ENCODE results near the gene NOSIP.

Gene NOSIP

DNA sequence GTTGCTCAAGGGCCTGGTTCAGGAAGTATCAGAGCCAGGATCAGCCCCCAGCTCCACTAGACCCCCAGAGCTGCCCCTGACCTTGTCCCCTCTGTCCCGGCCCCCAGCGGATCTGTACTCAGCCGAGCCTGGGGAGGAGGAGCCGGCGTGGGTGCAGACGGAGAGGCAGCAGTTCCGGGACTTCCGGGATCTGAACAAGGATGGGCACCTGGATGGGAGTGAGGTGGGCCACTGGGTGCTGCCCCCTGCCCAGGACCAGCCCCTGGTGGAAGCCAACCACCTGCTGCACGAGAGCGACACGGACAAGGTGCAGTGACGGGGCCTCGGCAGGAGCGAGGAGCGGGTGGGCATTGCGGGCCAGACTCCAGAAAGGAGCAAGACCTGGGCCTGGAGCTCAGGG, 37.9 kb downstream of the NOSIP start:
- no peak for DNase-seq

DNA sequence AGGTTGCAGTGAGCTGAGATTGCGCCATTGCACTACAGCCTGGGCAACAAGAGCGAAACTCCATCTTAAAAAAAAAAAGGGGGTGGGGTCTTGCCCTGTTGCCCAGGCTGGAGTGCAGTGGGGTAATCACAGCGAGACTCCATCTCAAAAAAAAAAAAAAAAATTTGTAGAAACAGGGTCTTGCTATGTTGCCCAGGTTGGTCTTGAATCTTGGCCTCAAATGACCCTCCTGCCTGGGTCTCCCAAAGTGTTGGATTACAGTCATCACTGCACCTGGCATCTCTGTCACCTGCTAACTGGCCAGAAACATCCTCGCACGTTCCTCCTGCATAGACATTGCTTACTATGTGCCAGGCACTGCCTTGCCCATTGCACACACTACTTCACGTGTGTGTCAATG, 38.4 kb downstream of the NOSIP start:
- DNase-seq = no peak

DNA sequence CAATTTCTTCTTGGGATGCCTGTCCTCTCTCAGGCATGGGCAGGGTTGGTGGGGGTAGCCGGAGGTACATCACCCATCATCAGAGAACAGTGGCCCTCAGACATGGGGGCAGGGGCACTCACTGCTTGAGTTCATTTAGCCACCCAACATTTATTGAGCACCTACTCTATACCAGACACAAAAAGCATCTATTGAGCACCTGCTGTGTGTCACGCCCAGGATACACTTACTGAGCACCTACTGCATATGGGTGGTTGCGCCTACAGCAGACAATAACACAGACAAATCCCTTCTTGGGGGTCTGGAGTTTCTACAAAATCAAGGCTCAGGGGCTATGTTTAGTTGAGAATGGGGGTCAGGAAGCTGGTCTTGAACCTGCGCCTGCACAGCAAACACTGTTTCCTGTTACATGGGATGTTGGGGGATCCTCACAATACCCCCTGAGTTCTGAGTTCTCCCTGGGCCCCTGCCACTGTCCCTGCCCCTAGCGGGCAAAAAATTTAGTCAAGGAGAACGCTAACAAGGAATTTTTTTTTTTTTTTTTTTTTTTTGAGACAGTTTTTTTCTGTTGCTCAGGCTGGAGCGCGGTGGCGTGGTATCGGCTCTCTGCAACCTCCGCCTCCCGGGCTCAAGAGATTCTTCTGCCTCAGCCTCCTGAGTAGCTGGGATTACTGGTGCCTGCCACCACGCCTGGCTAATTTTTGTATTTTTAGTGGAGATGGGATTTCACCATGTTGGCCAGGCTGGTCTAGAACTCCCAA, 41.0 kb downstream of the NOSIP start:
- no peak for DNase-seq

DNA sequence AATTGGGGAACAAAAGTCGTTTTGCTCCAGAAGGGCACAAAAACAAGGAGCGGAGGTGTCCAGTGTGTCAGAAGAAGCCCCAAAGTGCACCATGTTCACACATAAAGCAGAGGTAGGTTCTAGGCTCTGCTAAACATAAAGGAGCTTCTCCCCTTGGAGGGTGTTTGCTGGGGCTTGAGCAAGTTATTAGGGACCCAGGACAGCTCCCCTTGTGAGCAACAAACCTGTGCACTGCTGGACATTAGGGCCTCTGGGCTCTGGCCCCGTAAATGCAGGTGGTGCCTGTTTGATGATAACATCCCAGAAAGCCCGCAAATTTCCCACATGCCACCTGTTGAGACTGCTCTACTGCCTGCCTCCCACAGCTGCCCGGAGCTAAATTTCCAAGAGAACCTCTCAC, 41.7 kb downstream of the NOSIP start:
- DNase-seq = no peak

DNA sequence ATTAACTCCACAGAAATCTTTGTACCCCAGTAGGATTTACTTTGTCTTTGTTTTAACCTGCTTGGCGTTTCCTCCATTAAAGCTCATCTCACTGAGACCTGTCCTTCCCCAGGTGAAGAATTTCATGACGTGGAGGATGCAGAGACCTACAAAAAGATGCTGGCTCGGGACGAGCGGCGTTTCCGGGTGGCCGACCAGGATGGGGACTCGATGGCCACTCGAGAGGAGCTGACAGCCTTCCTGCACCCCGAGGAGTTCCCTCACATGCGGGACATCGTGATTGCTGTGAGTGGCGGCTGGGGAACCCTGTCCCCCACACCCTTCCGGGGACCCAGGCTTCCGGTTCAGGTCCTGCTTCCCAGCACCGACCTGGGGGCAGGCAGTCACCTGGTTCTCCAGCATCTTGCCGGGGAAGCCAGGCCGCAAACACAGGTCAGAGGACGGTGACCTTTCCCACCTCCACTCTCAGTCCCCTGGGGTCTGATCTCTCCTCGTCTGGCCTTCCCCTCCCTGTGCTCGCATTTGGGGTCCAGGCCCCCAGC, 43.4 kb downstream of the NOSIP start:
- no peak for DNase-seq

DNA sequence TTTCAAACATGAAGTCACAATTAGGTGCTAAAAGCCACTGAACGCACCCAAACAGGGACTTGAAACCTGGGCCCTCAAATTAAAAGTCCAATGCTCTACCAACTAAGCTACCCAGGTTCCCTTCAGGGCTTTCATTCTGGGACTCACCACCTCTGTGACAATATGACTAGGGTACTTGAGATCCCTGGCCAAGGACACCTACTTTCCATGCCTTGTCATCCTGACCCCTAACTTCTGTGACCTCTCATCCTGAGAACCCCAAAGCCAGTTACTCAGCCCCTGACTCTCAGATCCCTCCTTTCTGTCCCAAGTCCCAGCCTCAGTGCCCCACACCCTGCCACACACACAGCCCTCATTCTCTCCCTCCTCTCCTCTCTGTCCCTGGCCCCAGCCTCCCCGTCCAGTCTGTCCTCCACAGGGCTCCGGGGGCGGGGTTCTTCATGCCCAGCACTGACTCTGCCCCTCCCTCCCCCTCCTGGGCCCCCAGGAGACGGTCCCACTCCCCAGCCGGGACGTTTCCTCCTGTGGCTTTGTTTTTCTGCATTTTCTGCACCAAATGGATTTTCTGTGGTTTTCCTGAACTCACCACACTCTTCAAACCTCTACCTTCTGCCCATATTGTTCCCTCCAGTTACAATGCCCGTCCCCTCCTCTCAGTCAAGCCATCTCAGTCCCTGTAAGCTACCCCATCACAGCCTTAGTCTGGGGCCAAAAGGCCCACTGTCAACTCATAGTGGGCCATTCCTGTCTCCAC, 45.5 kb downstream of the NOSIP start:
- peak; percentile 19 for DNase-seq

DNA sequence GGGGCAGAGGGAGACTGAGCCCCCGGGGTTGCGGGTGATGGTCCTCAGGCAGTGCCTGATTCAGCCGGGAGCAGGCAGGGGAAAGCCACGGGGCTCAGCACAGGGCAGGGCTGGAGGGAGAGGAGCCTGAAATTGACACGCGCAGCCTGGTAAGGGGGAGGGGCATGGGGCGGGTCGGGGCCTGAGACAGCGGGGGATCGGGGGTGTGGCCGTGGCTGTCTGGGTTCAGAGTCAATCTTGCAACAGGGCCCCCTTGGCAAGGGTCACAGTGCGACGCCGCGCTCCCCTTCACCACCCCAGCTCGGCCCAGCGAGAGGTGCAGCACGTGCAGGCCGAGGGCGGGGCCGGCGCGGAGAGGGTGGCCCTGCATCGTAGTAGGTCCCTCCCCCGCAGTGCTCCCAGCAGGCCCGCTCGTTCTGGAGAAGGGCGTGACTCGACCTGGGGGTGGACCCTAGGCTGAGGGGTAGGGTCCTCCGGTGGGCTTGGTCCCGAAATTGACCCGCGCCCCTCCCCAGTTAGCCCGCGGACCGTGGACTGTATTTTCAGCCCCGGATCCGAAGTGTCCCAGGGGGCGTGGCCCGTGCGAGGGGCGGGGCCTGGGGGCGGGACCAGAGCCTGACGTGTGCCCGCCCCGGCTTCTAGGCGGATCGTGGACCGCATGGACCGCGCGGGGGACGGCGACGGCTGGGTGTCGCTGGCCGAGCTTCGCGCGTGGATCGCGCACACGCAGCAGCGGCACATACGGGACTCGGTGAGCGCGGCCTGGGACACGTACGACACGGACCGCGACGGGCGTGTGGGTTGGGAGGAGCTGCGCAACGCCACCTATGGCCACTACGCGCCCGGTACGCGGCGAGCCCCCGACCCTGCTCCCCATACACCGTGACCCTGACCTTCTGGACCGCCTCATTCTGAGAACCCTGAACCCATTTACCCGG, 46.5 kb downstream of the NOSIP start:
- peak; percentile 87 for DNase-seq

DNA sequence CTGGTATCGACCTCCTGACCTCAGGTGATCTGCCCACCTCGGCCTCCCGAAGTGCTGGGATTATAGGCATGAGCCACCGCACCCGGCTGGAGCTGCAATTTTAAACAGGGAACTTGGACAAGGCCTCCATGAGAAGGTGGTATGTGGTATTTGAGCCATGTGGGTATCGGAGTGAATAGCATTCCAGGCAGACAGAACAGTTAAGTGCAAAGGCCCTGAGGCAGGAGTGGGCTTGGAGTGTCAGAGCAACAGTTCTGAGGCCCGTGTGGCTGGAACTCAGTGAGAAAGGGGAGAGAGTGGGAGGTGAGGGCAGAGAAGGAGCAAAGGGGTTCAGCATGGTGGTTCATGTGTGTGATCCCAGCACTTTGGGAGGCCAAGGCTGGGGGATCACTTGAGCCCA, 49.6 kb downstream of the NOSIP start:
- no peak for DNase-seq

DNA sequence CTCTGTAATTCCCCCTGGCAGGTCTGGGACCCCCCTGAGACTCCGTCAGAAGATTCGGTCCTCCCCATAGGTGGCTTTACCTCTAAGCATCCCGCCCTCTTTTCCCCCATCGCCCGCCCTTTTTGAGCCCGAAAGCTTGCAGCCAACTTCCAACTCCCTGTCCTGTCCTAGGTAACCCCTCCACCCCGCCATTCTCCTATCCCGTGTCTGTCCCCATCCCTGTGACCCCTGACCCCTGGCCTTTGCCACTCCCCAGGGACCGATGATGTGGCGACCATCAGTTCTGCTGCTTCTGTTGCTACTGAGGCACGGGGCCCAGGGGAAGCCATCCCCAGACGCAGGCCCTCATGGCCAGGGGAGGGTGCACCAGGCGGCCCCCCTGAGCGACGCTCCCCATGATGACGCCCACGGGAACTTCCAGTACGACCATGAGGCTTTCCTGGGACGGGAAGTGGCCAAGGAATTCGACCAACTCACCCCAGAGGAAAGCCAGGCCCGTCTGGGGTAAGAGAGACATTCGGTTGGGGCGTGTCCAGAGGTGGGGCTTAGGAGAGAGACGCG, 52.1 kb downstream of the NOSIP start:
- DNase-seq = no peak

DNA sequence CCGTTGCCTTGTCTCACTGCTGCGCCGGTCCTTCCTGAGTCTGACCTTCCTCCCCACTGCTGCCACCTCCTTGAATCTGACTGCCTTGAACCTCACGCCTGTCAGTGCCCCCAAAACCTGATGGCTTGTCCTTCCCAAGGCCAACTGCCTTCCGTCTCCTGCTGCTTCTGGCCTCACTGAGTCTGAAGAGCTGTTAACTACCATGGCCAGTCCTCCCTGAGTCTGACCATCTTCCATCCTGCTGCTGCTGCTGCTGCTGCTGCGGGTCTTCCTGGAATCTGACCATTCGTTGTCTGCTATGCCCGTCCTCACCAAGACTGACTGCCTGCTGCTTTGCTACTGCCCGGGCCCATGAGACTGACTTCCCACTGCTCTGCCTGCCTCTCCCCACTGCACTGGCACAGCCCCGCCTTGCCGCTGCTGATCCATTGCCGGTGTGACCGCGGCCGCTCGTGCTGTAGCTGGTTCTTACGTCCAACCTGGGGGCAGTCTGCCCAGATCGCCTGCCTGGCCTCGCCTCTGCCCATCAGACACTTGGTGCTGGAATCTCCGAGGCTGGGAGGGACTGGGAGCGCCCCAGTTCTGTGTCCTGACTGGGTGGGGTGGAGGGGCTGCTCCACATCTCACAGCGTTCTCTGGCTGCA, 55.4 kb downstream of the NOSIP start:
- no peak for DNase-seq

DNA sequence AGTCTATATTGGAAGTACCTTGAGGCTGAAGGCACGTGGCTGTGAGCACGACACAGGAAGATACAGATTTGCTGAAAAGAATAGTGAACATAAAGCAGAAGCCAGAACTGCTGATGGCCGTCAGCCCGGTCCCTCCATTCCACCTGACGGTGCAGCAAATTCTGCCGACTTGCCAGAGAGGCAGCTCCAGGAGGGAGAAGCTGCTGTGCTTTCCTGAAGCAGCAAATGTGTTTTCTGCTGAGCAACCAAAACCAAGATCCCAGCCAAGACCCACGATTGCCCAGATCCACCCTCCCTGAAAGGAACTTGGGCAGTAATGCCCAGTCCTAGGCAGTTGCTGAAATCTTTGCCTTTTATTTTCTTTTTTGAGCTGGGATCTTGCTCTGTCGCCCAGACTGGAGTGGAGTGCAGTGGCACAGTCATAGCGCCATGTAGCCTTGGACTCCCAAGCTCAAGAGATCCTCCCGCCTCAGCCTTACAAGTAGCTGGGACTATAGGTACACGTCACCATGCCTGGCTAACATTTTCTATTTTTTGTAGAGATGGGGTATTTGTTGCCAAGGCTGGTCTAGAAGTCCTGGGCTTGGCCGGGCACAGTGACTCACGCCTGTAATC, 59.5 kb downstream of the NOSIP start:
- DNase-seq = no peak

DNA sequence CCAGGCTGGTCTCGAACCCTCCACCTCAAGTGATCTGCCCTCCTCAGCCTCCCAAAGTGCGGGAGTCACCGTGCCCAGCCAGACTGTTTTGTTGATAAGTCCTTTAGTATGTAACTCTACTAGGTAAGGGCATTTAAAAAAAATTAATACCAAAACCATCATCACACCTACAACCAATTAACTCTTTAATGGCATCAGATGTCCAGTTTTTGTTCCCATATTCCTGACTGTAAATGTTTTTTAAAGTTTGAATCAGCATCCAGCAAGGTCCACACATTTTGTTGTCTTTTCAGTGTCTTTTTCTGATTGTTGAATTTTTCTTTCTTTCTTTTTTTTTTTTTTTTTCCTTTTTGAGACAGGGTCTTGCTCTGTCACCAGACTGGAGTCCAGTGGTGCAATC, 62.3 kb downstream of the NOSIP start:
- no peak for DNase-seq

DNA sequence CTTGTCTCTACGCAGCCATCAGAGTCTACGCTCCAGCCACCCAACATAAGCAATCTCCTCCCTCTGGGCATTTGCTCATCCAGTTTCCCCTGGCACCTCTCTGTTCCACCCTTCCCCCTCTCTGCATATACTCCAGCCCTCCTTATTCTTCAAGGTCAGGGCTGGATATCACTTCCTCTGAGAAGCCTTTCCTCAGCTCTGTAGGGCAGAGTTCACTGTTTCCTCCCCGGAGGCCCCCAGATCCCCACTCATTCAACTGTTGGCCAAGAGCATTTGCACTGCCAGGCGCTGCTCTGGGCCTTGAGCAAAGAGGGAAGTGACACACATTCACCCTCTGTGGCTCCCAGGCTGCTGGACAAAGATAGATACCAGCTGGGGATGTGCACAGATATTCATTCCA, 64.6 kb downstream of the NOSIP start:
- no peak for DNase-seq

DNA sequence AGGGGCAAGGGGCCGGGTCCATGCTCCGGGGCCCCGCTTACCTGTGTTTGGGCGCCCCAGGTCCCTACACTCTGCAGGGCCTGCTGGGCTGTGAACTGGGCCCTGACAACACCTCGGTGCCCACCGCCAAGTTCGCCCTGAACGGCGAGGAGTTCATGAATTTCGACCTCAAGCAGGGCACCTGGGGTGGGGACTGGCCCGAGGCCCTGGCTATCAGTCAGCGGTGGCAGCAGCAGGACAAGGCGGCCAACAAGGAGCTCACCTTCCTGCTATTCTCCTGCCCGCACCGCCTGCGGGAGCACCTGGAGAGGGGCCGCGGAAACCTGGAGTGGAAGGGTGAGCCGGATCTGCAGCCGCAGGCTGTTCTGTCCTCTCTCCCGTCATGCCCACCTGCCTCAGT, 66.2 kb downstream of the NOSIP start:
- no peak for DNase-seq

DNA sequence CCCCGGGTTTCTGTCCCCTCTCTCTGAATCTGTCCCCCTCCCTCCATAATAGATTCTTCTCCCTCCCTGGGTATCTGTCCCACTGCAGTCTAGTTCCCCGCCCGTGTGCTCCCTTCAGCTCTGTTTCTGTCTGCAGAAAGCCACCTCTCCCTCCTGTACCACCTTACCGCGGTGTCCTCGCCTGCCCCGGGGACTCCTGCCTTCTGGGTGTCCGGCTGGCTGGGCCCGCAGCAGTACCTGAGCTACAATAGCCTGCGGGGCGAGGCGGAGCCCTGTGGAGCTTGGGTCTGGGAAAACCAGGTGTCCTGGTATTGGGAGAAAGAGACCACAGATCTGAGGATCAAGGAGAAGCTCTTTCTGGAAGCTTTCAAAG, 66.6 kb downstream of the NOSIP start:
- no peak for DNase-seq

DNA sequence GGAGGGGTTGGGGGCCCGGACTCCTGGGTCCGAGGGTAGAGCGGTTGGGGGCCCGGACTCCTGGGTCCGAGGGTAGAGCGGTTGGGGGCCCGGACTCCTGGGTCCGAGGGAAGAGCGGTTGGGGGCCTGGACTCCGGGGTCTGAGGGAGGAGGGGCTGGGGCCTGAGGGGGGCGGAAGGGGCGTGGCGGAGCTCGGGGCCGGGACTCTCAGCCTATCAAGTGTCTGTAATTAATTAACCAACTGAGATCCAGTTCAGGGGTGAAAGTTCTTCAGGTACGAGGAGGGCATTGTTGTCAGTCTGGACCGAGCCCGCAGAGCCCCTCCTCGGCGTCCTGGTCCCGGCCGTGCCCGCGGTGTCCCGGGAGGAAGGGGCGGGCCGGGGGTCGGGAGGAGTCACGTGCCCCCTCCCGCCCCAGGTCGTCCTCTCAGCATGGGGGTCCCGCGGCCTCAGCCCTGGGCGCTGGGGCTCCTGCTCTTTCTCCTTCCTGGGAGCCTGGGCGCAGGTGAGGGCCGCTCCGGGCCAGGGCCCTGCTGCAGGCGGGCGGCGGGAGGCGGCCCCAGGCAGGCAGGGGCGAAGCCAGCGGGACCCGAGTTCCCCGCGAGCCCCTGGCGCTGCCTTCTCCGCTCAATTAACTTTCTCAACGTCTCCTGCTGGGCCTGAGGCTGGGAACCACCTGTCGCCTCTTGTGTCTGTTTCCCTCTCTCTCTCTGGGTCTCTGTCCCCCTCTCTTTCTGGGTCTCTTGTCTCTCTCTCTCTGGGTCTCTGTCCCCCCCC, 67.2 kb downstream of the NOSIP start:
- DNase-seq = peak; percentile 51

DNA sequence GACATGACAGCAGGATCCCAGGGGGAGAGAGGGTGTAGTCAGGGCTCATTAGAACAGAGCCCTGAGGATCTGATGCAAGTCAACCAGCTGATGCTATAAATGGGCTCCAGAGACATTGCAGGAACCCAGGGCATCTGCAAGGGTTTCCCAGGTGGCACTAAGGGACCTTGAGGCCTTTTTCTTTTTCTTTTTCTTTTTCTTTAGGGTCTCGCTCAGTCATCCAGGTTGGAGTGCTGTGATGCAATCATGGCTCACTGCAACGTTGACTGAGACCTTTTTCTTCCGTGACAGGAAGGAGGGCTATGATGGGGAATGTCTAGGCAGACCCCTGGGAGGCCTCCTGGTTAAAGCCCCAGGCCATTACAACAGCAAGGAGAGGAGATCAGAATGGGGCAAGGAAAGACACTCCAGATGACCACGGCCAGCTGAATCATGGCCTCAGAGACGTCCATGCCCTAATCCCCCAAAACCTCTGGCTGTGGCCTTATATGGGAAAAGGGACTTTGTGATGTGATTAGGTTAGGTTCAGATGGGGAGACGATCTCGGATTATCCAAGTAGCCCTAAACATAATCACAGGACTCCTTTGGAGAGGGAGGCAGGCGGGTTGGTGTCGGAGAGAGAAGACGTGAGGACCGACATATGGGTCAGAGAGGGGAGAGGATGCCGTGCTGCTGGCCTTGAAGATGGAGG, 72.4 kb downstream of the NOSIP start:
- no peak for DNase-seq

DNA sequence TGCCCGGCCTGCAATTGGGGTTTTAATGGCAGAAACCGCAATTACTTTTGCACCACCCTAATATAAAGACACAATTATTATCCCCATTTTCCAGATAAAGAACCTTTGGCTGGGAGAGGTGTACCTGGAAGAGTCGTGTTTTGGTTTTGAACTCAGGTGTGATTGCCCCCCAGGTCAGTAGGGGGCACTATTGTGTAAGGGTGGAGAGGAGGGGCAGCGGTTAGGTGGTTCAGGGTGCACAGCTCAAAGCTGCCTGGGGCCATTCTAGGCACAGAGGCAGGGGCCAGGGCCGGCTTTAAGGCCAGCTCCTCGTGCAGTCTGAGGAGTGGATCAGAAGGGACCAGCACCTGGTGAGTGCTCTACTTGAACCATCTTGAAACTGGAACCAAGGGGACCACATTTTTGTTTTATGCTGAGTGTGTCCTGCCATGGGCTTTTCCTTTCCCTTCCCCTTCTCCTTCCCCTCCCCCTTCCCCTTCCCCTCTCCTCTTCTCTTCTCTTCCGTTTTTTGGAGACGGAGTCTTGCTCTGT, 73.7 kb downstream of the NOSIP start:
- peak; percentile 81 for DNase-seq

All from stimulated activated CD4-positive, alpha-beta T cell treated with anti-CD3 and anti-CD28 coated beads, Interleukin-15, amount 100 ng/mL, for 24 hours (primary cell).